Keratinocyte (primary cell): ENCODE data around the gene CENPS.

Source experiments
- CTCF ChIP-seq, 3 experiments: IDR thresholded peaks in 1 of 3; conservative IDR thresholded peaks in 1 of 3; optimal IDR thresholded peaks in 1 of 3; 2 replicates in 2 of 3; 3 replicates in 1 of 3; pipeline versions ENCODE3 to v1.5.1; 2011; ENCODE audit warnings: low read length in 3 of 3, mild to moderate bottlenecking in 3 of 3, moderate library complexity in 2 of 3, control low read depth in 1 of 3, inconsistent platforms in 1 of 3; ENCODE audit not compliant: insufficient read depth in 2 of 3; ENCODE audit errors: extremely low read depth in 1 of 3
- EZH2 ChIP-seq: IDR thresholded peaks from one replicate; pipeline ENCODE4 v1.6.1; 2012; ENCODE audit warnings: inconsistent platforms, mild to moderate bottlenecking, low read length, moderate library complexity

GRCh38 chr1:10386761-10387676 is 43.2 kb upstream of the CENPS start:
- TF ChIP-seq CTCF (optimal IDR thresholded peaks at IDR 0.05 in 1 of 3, IDR thresholded peaks at IDR 0.05 in 1 of 3, conservative IDR thresholded peaks at IDR 0.05 in 1 of 3; ENCODE audit: extremely low read depth in 1 of 3, insufficient read depth in 2 of 3, low read length in 3 of 3) (no peak), EZH2 (no peak)
